Islet precursor cell (in vitro differentiated cells): ENCODE measurements around the gene DCC.

Experiments
- DNase-seq: peaks from one replicate; pipeline ENCODE4 v3.0.0-alpha.2; 2018

Gene DCC

GRCh38 chr18:52431683-52432082 is 91.7 kb downstream of the DCC start:
- DNase-seq = no peak

- DNase-seq = no peak
These were observed 93.8 kb downstream of the DCC start for GRCh38 chr18:52433797-52434196.

- no peak for DNase-seq
These were observed 95.3 kb downstream of the DCC start for GRCh38 chr18:52435301-52435700.

- DNase-seq = no peak
These were observed 97.2 kb downstream of the DCC start for GRCh38 chr18:52437161-52437560.

GRCh38 chr18:52439457-52439856 is 99.5 kb downstream of the DCC start:
- no peak for DNase-seq

- no peak for DNase-seq
These were observed 101.8 kb downstream of the DCC start for GRCh38 chr18:52441794-52442193.

- no peak for DNase-seq
These were observed 102.7 kb downstream of the DCC start for GRCh38 chr18:52442686-52443085.

- peak; percentile 55 for DNase-seq
These were observed 111.3 kb downstream of the DCC start for GRCh38 chr18:52451256-52451655.

- no peak for DNase-seq
These were observed 111.9 kb downstream of the DCC start for GRCh38 chr18:52451851-52452250.

- no peak for DNase-seq
These were observed 112.4 kb downstream of the DCC start for GRCh38 chr18:52452427-52452826.

GRCh38 chr18:52459890-52460289 is 119.9 kb downstream of the DCC start:
- DNase-seq = no peak

- DNase-seq = no peak
These were observed 122.9 kb downstream of the DCC start for GRCh38 chr18:52462853-52463252.

- no peak for DNase-seq
These were observed 125.4 kb downstream of the DCC start for GRCh38 chr18:52465391-52465790.

- DNase-seq = no peak
These were observed 128.5 kb downstream of the DCC start for GRCh38 chr18:52468496-52468895.

GRCh38 chr18:52475325-52475724 is 135.3 kb downstream of the DCC start:
- DNase-seq = no peak

- no peak for DNase-seq
These were observed 141.1 kb downstream of the DCC start for GRCh38 chr18:52481116-52481515.

GRCh38 chr18:52484977-52485376 is 145.0 kb downstream of the DCC start:
- no peak for DNase-seq

GRCh38 chr18:52486052-52486451 is 146.1 kb downstream of the DCC start:
- no peak for DNase-seq

- no peak for DNase-seq
These were observed 149.7 kb downstream of the DCC start for GRCh38 chr18:52489396-52490306.

GRCh38 chr18:52496426-52496825 is 156.4 kb downstream of the DCC start:
- no peak for DNase-seq

- DNase-seq = no peak
These were observed 159.0 kb downstream of the DCC start for GRCh38 chr18:52499016-52499415.

- no peak for DNase-seq
These were observed 159.6 kb downstream of the DCC start for GRCh38 chr18:52499644-52500043.

- no peak for DNase-seq
These were observed 164.6 kb downstream of the DCC start for GRCh38 chr18:52504589-52504988.

GRCh38 chr18:52510139-52510538 is 170.1 kb downstream of the DCC start:
- DNase-seq = peak; percentile 59

GRCh38 chr18:52518086-52518485 is 178.1 kb downstream of the DCC start:
- DNase-seq = no peak
